Spleen (tissue), 11 donors: ENCODE data around the gene NOL3. TPM values are rescaled to one million over a fixed set of nuclear protein-coding genes. Genes with fewer than 3 reads are reported as not detected.
A peak's percentile ranks its signal among the peaks of the same experiment; 100 is the strongest.

Experiments
- DNase-seq: peaks from one replicate; pipeline ENCODE4 v3.0.0-alpha.2; 2020
- H3K27ac ChIP-seq, 8 donors: fragments of 200-600 bp; sonication (generic) in 7 of 8; 1 replicate in 4 of 8; 2 replicates in 4 of 8; pipeline versions ENCODE4 v1.5.0 to v1.8.0; 2016 to 2021; ENCODE audit warnings: inconsistent platforms in 4 of 8, mild to moderate bottlenecking in 4 of 8, moderate library complexity in 1 of 8
- H3K27me3 ChIP-seq, 7 donors: fragments of 200-600 bp; sonication (generic) in 6 of 7; replicated peaks in 1 of 7; 1 replicate in 4 of 7; 2 replicates in 3 of 7; pipeline versions ENCODE4 v1.5.0 to v1.8.0; 2016 to 2021; ENCODE audit warnings: inconsistent platforms in 3 of 7, mild to moderate bottlenecking in 1 of 7
- H3K36me3 ChIP-seq, 6 donors: fragments of 200-600 bp; sonication (generic) in 5 of 6; 1 replicate in 4 of 6; 2 replicates in 2 of 6; pipeline versions ENCODE4 v1.5.0 to v1.8.0; 2016 to 2021; ENCODE audit warnings: inconsistent platforms in 2 of 6
- H3K4me1 ChIP-seq, 6 donors: fragments of 200-600 bp; sonication (generic) in 5 of 6; 1 replicate in 3 of 6; 2 replicates in 3 of 6; pipeline versions ENCODE4 v1.5.0 to v1.8.0; 2016 to 2021; ENCODE audit warnings: inconsistent platforms in 3 of 6
- H3K4me3 ChIP-seq, 8 donors: fragments of 200-600 bp; sonication (generic) in 7 of 8; 1 replicate in 4 of 8; 2 replicates in 4 of 8; pipeline versions ENCODE4 v1.5.0 to v1.8.0; 2016 to 2021; ENCODE audit warnings: inconsistent platforms in 4 of 8, mild to moderate bottlenecking in 4 of 8, moderate library complexity in 2 of 8
- H3K9me3 ChIP-seq, 8 donors: fragments of 200-600 bp; sonication (generic) in 7 of 8; 1 replicate in 4 of 8; 2 replicates in 4 of 8; pipeline versions ENCODE4 v1.5.0 to v1.8.0; 2016 to 2021; ENCODE audit warnings: inconsistent platforms in 4 of 8
- POLR2A ChIP-seq, 3 donors: fragments of 450-650 bp; IDR thresholded peaks; one replicate each; pipeline ENCODE4 v1.5.1; 2017; ENCODE audit warnings: antibody characterized with exemption in 3 of 3, mild to moderate bottlenecking in 1 of 3
- POLR2AphosphoS5 ChIP-seq, 3 donors: sonication (generic); formaldehyde crosslinking; IDR thresholded peaks; one replicate each; pipeline ENCODE4 v1.5.1; 2017; ENCODE audit warnings: antibody characterized with exemption in 3 of 3
- WGBS, 5 donors: extraction: QIAGEN DNeasy Blood & Tissue Kit in 3 of 5; methylation state at CpG; one replicate each; pipeline versions ENCODE4 v1.1.5 to v1.1.7; 2013 to 2018; 5-methylcytosine and 5-hydroxymethylcytosine counted together
- intact Hi-C: fragments of 100-400 bp; cut with DNase I; formaldehyde crosslinking; loops from one replicate; pipeline ENCODE4 v1.15.0; 2023; ENCODE audit warnings: low total_unique reads
- polyA plus RNA-seq, 3 donors: library from polyadenylated mRNA; stranded (reverse); fragments of 200-250 nt; gene quantifications; one replicate each; pipeline ENCODE4 v1.2.1, GENCODE V29; 2013
- total RNA-seq, 7 donors: library from RNA; depleted of rRNA in 3 of 7; stranded (reverse); fragments of >200 nt in 3 of 7; fragmentation: NEBNext Ultra II Directional in 4 of 7; extraction: Animal tissue kit (Norgen Biotek cat#: 25700) in 4 of 7; gene quantifications; one replicate each; pipeline versions ENCODE4 v1.1.0 to v1.2.1, GENCODE V29; 2016 to 2021
- TF ChIP-seq, protein P1 (sequence below), 11 experiments: fragments of 200-600 bp in 7 of 11; fragments of 450-650 bp in 4 of 11; sonication (generic) in 4 of 11; IDR thresholded peaks in 8 of 11; conservative IDR thresholded peaks in 3 of 11; 1 replicate in 7 of 11; 2 replicates in 4 of 11; pipeline versions ENCODE4 v1.4.0 to v1.8.0; 2016 to 2021; ENCODE audit warnings: antibody characterized with exemption in 11 of 11, inconsistent platforms in 4 of 11, mild to moderate bottlenecking in 1 of 11
- donor health status: healthy with polysubstance abuse.
- donor health status: DM: no; HTN: no; CAD: no; lungs with moderate emphysema.
- donor health status: DM: no; HTN: no; CAD: no.
- donor health status: Bipolar disorder and iron deficiency.
- donor health status: healthy.
- donor health status: DM: no; HTN: no; CAD: no.
- donor health status: DM: yes; HTN: yes; CAD: no.

Gene NOL3
- total and polyA plus RNA-seq, 10 donors, result 8.2 to 14.2 (median 12.7) TPM

DNA sequence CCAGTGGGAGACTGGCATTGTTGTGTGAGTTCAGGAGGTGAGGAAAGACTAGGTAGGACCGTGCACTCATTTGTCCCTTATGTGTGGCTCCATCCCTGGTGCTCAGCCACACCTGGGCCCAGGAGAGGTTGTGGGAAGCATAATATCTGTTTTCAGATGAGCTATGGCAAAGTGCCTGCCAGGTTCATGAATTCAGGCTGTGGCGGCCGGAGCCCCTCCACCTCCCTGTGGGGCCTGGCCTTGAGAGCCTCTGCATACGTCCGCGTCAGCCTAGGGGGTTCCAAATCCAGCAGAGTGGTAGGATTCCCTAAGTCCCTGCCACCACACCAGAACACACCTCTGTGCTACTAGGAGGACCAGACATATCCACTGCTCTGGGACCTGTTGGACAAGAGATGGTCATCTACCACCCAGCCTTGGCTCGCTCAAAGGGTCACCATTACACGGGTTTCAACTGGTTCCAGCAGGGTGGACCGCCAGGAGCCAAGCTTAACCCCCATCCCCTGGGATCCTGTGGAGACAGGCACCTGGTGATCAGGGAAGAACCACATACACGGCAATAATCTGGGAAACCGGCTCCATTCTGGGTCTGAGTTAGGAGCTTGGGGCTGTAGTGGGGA is 21.6 kb upstream of the NOL3 start:
- TF ChIP-seq POLR2AphosphoS5 (IDR thresholded peaks at IDR 0.05) (no peak), POLR2A (IDR thresholded peaks at IDR 0.05) (no peak)
- TF ChIP-seq, protein P1, sequence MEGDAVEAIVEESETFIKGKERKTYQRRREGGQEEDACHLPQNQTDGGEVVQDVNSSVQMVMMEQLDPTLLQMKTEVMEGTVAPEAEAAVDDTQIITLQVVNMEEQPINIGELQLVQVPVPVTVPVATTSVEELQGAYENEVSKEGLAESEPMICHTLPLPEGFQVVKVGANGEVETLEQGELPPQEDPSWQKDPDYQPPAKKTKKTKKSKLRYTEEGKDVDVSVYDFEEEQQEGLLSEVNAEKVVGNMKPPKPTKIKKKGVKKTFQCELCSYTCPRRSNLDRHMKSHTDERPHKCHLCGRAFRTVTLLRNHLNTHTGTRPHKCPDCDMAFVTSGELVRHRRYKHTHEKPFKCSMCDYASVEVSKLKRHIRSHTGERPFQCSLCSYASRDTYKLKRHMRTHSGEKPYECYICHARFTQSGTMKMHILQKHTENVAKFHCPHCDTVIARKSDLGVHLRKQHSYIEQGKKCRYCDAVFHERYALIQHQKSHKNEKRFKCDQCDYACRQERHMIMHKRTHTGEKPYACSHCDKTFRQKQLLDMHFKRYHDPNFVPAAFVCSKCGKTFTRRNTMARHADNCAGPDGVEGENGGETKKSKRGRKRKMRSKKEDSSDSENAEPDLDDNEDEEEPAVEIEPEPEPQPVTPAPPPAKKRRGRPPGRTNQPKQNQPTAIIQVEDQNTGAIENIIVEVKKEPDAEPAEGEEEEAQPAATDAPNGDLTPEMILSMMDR (IDR thresholded peaks at IDR 0.05 in 8 of 11, conservative IDR thresholded peaks at IDR 0.05 in 3 of 11), result no peak
- WGBS, 5 donors, result 91 to 95% (median 94%) methylated on average over 4 to 11 of the region's 11 CpGs
- Histone ChIP-seq H3K27ac (no peak overlapping the region), H3K9me3 (no peaks in the 10 kb centered on the region), H3K36me3 (peaks cover 0 to 59% (median 49%) of the 10 kb centered on the region in 6 donors), H3K27me3 (peaks cover 0 to 36% (median 23%) of the 10 kb centered on the region in 7 donors), H3K4me3 (no peak overlapping the region), H3K4me1 (peaks cover 5 to 31% (median 21%) of the 10 kb centered on the region in 6 donors)
- intact Hi-C loops, result no loop called here
- DNase-seq, result peak; percentile 38

DNA sequence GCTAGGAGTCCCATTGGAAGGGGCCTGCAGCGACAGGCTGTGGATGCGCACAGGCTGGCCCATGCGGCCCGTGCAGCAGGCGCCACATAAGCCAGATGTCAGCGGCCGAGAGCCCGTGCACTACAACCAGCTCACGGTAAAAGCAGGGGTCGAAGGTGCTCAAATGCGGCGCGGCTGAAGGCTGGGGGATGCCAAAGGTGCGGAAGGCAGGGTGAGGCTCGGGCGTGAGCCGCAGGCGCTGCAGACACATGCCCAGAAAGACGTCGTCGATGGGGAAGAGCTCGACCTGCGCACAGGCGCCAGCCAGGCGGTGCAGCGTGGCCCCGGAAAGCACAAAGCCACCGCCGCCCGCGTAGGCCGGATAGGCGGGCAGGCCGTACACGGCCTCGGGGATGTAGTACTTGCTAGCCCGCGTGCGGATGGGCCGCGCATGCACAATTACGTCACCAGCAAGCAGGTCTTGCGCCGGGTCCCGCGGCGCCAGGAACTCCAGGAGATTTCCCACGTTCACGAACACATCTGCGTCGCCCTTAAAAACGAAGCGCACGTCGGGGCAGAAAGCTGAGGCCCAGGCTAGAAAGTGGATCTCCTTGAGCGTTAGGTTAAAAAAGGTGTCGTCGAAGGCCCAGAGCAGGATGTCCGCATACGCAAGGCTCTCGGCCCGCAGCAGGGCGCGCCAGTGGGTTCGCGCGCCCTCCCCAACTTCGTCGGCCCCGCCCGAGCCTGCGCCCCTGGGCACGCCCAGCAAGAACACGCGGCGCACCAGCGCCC is 20.9 kb upstream of the NOL3 start:
- peaks cover 5 to 38% (median 23%) of the 10 kb centered on the region in 6 donors for H3K4me1 ChIP-seq
- peak overlapping the region in 6 of 8 donors; percentile 79 to 85 (median 81) for H3K27ac ChIP-seq
- H3K36me3 ChIP-seq, result peaks cover 0 to 58% (median 42%) of the 10 kb centered on the region in 6 donors
- intact Hi-C loops, result loop anchor here (5.0 kb wide), 1 partner anchor 172 kb away; no protein-coding TSS in a partner anchor
- peaks cover 0 to 39% (median 23%) of the 10 kb centered on the region in 7 donors for H3K27me3 ChIP-seq
- peak overlapping the region in 6 of 8 donors; percentile 38 to 73 (median 50) for H3K4me3 ChIP-seq
- DNase-seq, result peak; percentile 70
- H3K9me3 ChIP-seq, result no peaks in the 10 kb centered on the region
- 71 to 80% (median 73%) methylated on average over 59 to 77 of the region's 77 CpGs for WGBS, 5 donors
- TF ChIP-seq POLR2A (IDR thresholded peaks at IDR 0.05), result no peak
- TF ChIP-seq, protein P1 (IDR thresholded peaks at IDR 0.05 in 8 of 11, conservative IDR thresholded peaks at IDR 0.05 in 3 of 11), result no peak
- TF ChIP-seq POLR2AphosphoS5 (IDR thresholded peaks at IDR 0.05), result peak in 2 of 3 donors; percentile 22 to 70

DNA sequence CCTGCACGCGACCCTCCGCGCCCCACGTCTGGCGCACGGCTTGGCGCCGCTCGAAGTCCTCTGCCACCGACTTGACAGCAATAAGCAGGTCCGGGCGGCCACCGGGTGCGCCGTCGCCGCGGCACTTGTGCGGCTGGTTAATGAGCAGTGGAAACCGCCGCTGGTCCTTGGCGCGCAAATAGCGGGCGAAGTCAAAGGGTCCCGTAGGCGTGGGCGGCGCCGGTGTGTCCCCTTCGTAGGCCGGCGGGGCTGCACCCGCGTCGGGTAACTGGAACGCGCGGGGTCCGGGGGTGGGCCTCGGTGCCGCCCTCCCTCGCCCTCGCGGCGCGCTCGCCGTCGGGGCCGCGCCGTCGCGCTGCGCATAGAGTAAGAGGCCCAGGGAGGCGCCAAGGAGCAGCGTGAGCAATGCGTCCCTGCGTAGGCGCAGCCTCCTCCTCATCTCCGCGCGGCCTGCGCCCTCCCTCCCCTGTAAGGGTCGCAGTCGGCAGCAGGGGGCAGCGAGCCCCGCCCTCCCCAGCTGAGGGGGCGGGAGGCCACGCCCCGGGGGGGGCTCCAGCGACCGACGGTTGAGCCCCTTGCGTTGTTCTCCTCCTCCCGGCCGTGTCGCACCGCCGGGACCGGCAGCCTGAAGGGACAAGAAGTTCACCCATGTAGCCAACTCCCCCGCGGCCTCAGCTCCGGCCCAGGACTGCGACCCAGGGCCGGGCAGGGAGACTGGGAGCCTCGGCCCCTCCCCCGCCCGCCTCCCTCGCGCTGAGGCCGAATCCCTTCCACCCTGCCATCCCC is 20.1 kb upstream of the NOL3 start:
- Histone ChIP-seq H3K27me3 (peaks cover 0 to 46% (median 23%) of the 10 kb centered on the region in 7 donors), H3K4me3 (peak overlapping the region; percentile 38 to 73 (median 49)), H3K4me1 (peaks cover 11 to 46% (median 31%) of the 10 kb centered on the region in 6 donors), H3K36me3 (peaks cover 0 to 52% (median 35%) of the 10 kb centered on the region in 6 donors), H3K27ac (peak overlapping the region; percentile 57 to 85 (median 80)), H3K9me3 (no peaks in the 10 kb centered on the region)
- WGBS, 5 donors, result 10 to 18% (median 11%) methylated on average over 21 to 94 of the region's 94 CpGs
- TF ChIP-seq, protein P1 (IDR thresholded peaks at IDR 0.05 in 8 of 11, conservative IDR thresholded peaks at IDR 0.05 in 3 of 11), result peak in 1 of 11 experiments; percentile 34
- TF ChIP-seq POLR2AphosphoS5 (IDR thresholded peaks at IDR 0.05) (peak; percentile 13 to 79 (median 55)), POLR2A (IDR thresholded peaks at IDR 0.05) (no peak)
- peak; percentile 79 for DNase-seq
- intact Hi-C loops, result loop anchor here (5.0 kb wide), 1 partner anchor 173 kb away; no protein-coding TSS in a partner anchor
